T follicular helper cell (primary cell): ENCODE data around the gene CIP2A.

Experiments
- DNase-seq: peaks from one replicate; pipeline ENCODE4 v3.0.0-alpha.2; 2020; ENCODE audit warnings: low read depth

The CIP2A gene

GRCh38 chr3:108564564-108564963, 24.7 kb downstream of the CIP2A start:
- no peak for DNase-seq

- DNase-seq = no peak
Observed at GRCh38 chr3:108562565-108562964, 26.7 kb downstream of the CIP2A start.

- DNase-seq = no peak
Observed at GRCh38 chr3:108555966-108556581, 33.2 kb downstream of the CIP2A start.

- no peak for DNase-seq
Observed at GRCh38 chr3:108554913-108555571, 34.2 kb downstream of the CIP2A start.

GRCh38 chr3:108554229-108554628, 35.0 kb downstream of the CIP2A start:
- no peak for DNase-seq

- DNase-seq = no peak
Observed at GRCh38 chr3:108552267-108553159, 36.7 kb downstream of the CIP2A start.

- no peak for DNase-seq
Observed at GRCh38 chr3:108548886-108549285, 40.4 kb downstream of the CIP2A start.

GRCh38 chr3:108548304-108548703, 40.9 kb downstream of the CIP2A start:
- DNase-seq = no peak

GRCh38 chr3:108546692-108547091, 42.5 kb downstream of the CIP2A start:
- no peak for DNase-seq

- DNase-seq = no peak
Observed at GRCh38 chr3:108546247-108546646, 43.0 kb downstream of the CIP2A start.

- DNase-seq = no peak
Observed at GRCh38 chr3:108538083-108538482, 51.2 kb downstream of the CIP2A start.

- no peak for DNase-seq
Observed at GRCh38 chr3:108528459-108529252, 60.6 kb downstream of the CIP2A start.

- DNase-seq = no peak
Observed at GRCh38 chr3:108527817-108528216, 61.4 kb downstream of the CIP2A start.

- DNase-seq = no peak
Observed at GRCh38 chr3:108527109-108527508, 62.1 kb downstream of the CIP2A start.

- DNase-seq = no peak
Observed at GRCh38 chr3:108525971-108526370, 63.3 kb downstream of the CIP2A start.

- DNase-seq = no peak
Observed at GRCh38 chr3:108525256-108525655, 64.0 kb downstream of the CIP2A start.

- DNase-seq = no peak
Observed at GRCh38 chr3:108524537-108524936, 64.7 kb downstream of the CIP2A start.

- DNase-seq = no peak
Observed at GRCh38 chr3:108518895-108519294, 70.3 kb downstream of the CIP2A start.

GRCh38 chr3:108516881-108517280, 72.4 kb downstream of the CIP2A start:
- DNase-seq = no peak

GRCh38 chr3:108513961-108514360, 75.3 kb downstream of the CIP2A start:
- no peak for DNase-seq

GRCh38 chr3:108512671-108513070, 76.6 kb downstream of the CIP2A start:
- DNase-seq = no peak

GRCh38 chr3:108511490-108511889, 77.7 kb downstream of the CIP2A start:
- DNase-seq = no peak
